ENCODE data around the gene RIPOR3.

- no peak for TF ChIP-seq CTCF (IDR thresholded peaks at IDR 0.05; ENCODE audit: low read length)
- no peak for TF ChIP-seq EZH2 (IDR thresholded peaks at IDR 0.05; ENCODE audit: borderline replicate concordance, low read length)
These were observed 70.2 kb downstream of the RIPOR3 start for GRCh38 chr20:50621068-50621665.
